GM12878 (cell line): ENCODE data around the gene EPHB1. TPM values are rescaled to one million over a fixed set of nuclear protein-coding genes. Genes with fewer than 3 reads are reported as not detected.

Experiments used
- ATAC-seq: fragments of 200-7000 bp; cut with Tn5 transposase; 3 replicates; pipeline ENCODE4 v1.9.1; 2020; ENCODE audit warnings: mild to moderate bottlenecking, moderate library complexity
- BruUV-seq: library from RNA; stranded (reverse); fragments of 400-500 nt; replicated peaks from 2 replicates; lab custom pipeline; 2021; lab: Mats Ljungman, UMichigan
- CTCF ChIA-PET: fragments of 300-600 bp; sonication (Branson Sonifier 250); formaldehyde crosslinking; extraction: SDS; loops from one replicate; lab custom pipeline; 2021; ENCODE audit warnings: inconsistent platforms; lab: Yijun Ruan, JAX
- POLR2A ChIA-PET: fragments of 350-600 bp; formaldehyde crosslinking; extraction: SDS; loops from one replicate; lab custom pipeline; 2021; ENCODE audit warnings: inconsistent platforms; lab: Charles Lee
- RAD21 ChIA-PET: fragments of 300-600 bp; sonication (Branson Sonifier 250); formaldehyde crosslinking; loops from one replicate; lab custom pipeline; 2023; ENCODE audit warnings: antibody characterized with exemption; ENCODE audit not compliant: unreplicated experiment; lab: Charles Lee
- SMC1A ChIA-PET: fragments of 300-600 bp; sonication (Branson Sonifier 250); formaldehyde crosslinking; loops from one replicate; lab custom pipeline; 2023; ENCODE audit not compliant: unreplicated experiment, uncharacterized antibody; lab: Charles Lee
- DNase-seq: peaks from one replicate; pipeline ENCODE4 v3.0.0-alpha.2; 2011; ENCODE audit warnings: low read depth, low spot score
- FAIRE-seq: peaks from 3 replicates; lab custom pipeline; 2011; peaks lifted over from hg19 to GRCh38; lab: Jason Lieb, UNC
- H2AFZ ChIP-seq: 2 replicates; pipeline ENCODE4 v1.6.0; 2011; ENCODE audit warnings: low read depth, low read length, control low read depth; ENCODE audit not compliant: control insufficient read depth
- H3K27ac ChIP-seq: 2 replicates; pipeline ENCODE4 v1.5.1; 2011; ENCODE audit warnings: control low read depth; ENCODE audit not compliant: control insufficient read depth, insufficient read depth
- H3K27me3 ChIP-seq, 2 experiments: replicated peaks in 1 of 2; 2 replicates each; pipeline versions ENCODE4 v1.6.0 to v1.6.1; 2011; ENCODE audit warnings: low read length in 1 of 2; ENCODE audit not compliant: control insufficient read depth in 2 of 2, insufficient read depth in 2 of 2
- H3K36me3 ChIP-seq, 2 experiments: 2 replicates each; pipeline ENCODE4 v1.5.1; 2011; ENCODE audit warnings: low read length in 1 of 2; ENCODE audit not compliant: control insufficient read depth in 2 of 2, insufficient read depth in 2 of 2
- H3K4me1 ChIP-seq: 2 replicates; pipeline ENCODE4 v1.6.1; 2011; ENCODE audit warnings: mild to moderate bottlenecking, low read length, moderate library complexity, mixed read lengths; ENCODE audit not compliant: control insufficient read depth, insufficient read depth
- H3K4me2 ChIP-seq: 2 replicates; pipeline ENCODE4 v1.6.0; 2011; ENCODE audit warnings: control low read depth; ENCODE audit not compliant: control insufficient read depth, insufficient read depth
- H3K4me3 ChIP-seq: fragments of 200-600 bp; sonication (generic); 2 replicates; pipeline ENCODE4 v1.5.1; 2016
- H3K79me2 ChIP-seq: 2 replicates; pipeline ENCODE4 v1.6.0; 2011; ENCODE audit warnings: low read length; ENCODE audit not compliant: control insufficient read depth, insufficient read depth
- H3K9ac ChIP-seq: 2 replicates; pipeline ENCODE4 v1.8.0; 2011; ENCODE audit warnings: low read length, control low read depth, mixed read lengths; ENCODE audit not compliant: control insufficient read depth, insufficient read depth
- H3K9me3 ChIP-seq: replicated peaks from 3 replicates; pipeline ENCODE4 v1.5.1; 2011; ENCODE audit warnings: mild to moderate bottlenecking, low read length; ENCODE audit not compliant: control insufficient read depth, insufficient read depth
- H4K20me1 ChIP-seq: 2 replicates; pipeline ENCODE4 v1.6.0; 2011; ENCODE audit not compliant: control insufficient read depth, insufficient read depth
- CBFB ChIP-seq: IDR thresholded peaks from 2 replicates; pipeline ENCODE4 v1.6.1; 2016; ENCODE audit warnings: antibody characterized with exemption, low read depth
- IRF5 ChIP-seq: fragments of 450-650 bp; IDR thresholded peaks from 2 replicates; pipeline ENCODE4 v1.6.1; 2017; ENCODE audit warnings: borderline replicate concordance
- MAX ChIP-seq: IDR thresholded peaks from 2 replicates; pipeline ENCODE4 v1.6.1; 2012; ENCODE audit warnings: low read depth, low read length, improper control_type of control experiment
- NFIC ChIP-seq: IDR thresholded peaks from 2 replicates; pipeline ENCODE4 v1.6.1; 2012; ENCODE audit warnings: low read depth, mild to moderate bottlenecking, inconsistent platforms, low read length, moderate library complexity
- RFX5 ChIP-seq: IDR thresholded peaks from 2 replicates; pipeline ENCODE4 v1.6.1; 2011; ENCODE audit warnings: low read depth, low read length, improper control_type of control experiment
- ZNF24 ChIP-seq: fragments of 450-650 bp; IDR thresholded peaks from 2 replicates; pipeline ENCODE4 v1.6.1; 2017; ENCODE audit warnings: antibody characterized with exemption, mild to moderate bottlenecking
- ZNF384 ChIP-seq: IDR thresholded peaks from 2 replicates; pipeline ENCODE4 v1.6.1; 2012; ENCODE audit warnings: low read depth, mild to moderate bottlenecking, low read length, improper control_type of control experiment, borderline replicate concordance
- ZZZ3 ChIP-seq: IDR thresholded peaks from 2 replicates; pipeline ENCODE4 v1.6.1; 2011; ENCODE audit warnings: low read depth; ENCODE audit not compliant: control insufficient read depth, insufficient read length
- WGBS: methylation state at CpG from one replicate; pipeline ENCODE4 v1.1.6; 2016; ENCODE audit warnings: low lambda C conversion rate; ENCODE audit not compliant: insufficient replicate concordance, insufficient coverage; ENCODE audit errors: missing lambda C conversion rate; 5-methylcytosine and 5-hydroxymethylcytosine counted together
- in situ Hi-C: fragments of 300-500 bp; cut with MboI; formaldehyde crosslinking; loops from 9 replicates; pipeline ENCODE4 v1.14.3; 2018; ENCODE audit warnings: mixed read lengths
- intact Hi-C: fragments of 100-400 bp; cut with micrococcal nuclease; formaldehyde crosslinking; loops from one replicate; pipeline ENCODE4 v1.14.2; 2022; ENCODE audit not compliant: unreplicated experiment
- polyA plus RNA-seq, 11 experiments: library from polyadenylated mRNA; depleted of rRNA in 4 of 11; unstranded in 6 of 11; stranded (reverse) in 5 of 11; fragments of >200 nt; fragmentation: Nextera tagmentation in 4 of 11; fragmentation: Illumina TruSeq in 1 of 11; extraction: Ambion mirVana in 4 of 11; extraction: Trizol in 1 of 11; gene quantifications; 1 replicate in 1 of 11; 2 replicates in 10 of 11; pipeline versions ENCODE4 v1.2.1 to v1.2.3, GENCODE V29; 2011 to 2016; ENCODE audit warnings: inconsistent platforms in 2 of 11, missing spikeins in 2 of 11, low read depth in 1 of 11
- total RNA-seq, 4 experiments: library from RNA; depleted of rRNA in 3 of 4; stranded (reverse); fragments of >200 nt in 3 of 4; fragmentation: Illumina TruSeq in 1 of 4; extraction: Trizol in 1 of 4; gene quantifications; 2 replicates each; pipeline versions ENCODE4 v1.2.1 to v1.2.3, GENCODE V29; 2013 to 2021
- TF ChIP-seq, protein P1 (sequence below): fragments of 450-650 bp; conservative IDR thresholded peaks from 2 replicates; pipeline ENCODE4 v1.6.1; 2017; ENCODE audit warnings: mild to moderate bottlenecking, moderate library complexity

The EPHB1 gene
- total and polyA plus RNA-seq, 10 of the 15 experiments (the other 5 are each of a cell fraction or from before 2014, with no cell fraction given) = 0.33 to 23.8 (median 1.2) TPM

- BruUV-seq = no TSS peak
- no peak for TF ChIP-seq RFX5
- RAD21 ChIA-PET = no interaction called here
- ATAC-seq = no peak
- no peak for DNase-seq
- Histone ChIP-seq H3K27me3 (no peaks in the 10 kb centered on the region), H3K4me1 (no peaks in the 10 kb centered on the region), H3K79me2 (no peaks in the 10 kb centered on the region), H3K9me3 (no peaks in the 10 kb centered on the region), H3K4me3 (no peak overlapping the region), H2AFZ (no peak overlapping the region), H3K9ac (no peak overlapping the region), H3K4me2 (no peak overlapping the region), H3K27ac (no peak overlapping the region), H3K36me3 (peaks cover 0 to 6% of the 10 kb centered on the region in 2 experiments; a peak in 2 of 4 replicates), H4K20me1 (no peaks in the 10 kb centered on the region)
- whole genome bisulfite sequencing = 8% methylated on average over 3 of the region's 3 CpGs
- in situ Hi-C loops (no loop called here), intact Hi-C loops (no loop called here)
- FAIRE-seq = no peak
- SMC1A ChIA-PET = interaction anchor here (0.7 kb wide), 1 partner anchor 11 kb away, joined by 3 read pairs; no protein-coding TSS in a partner anchor
- POLR2A ChIA-PET = no interaction called here
- CTCF ChIA-PET = interaction anchor here (0.6 to 1.8 kb wide), 2 partner anchors 88 to 122 kb away, joined by 3 to 5 read pairs; no protein-coding TSS in a partner anchor
Observed at GRCh38 chr3:135172191-135172869, 377.3 kb downstream of the EPHB1 start.

DNA sequence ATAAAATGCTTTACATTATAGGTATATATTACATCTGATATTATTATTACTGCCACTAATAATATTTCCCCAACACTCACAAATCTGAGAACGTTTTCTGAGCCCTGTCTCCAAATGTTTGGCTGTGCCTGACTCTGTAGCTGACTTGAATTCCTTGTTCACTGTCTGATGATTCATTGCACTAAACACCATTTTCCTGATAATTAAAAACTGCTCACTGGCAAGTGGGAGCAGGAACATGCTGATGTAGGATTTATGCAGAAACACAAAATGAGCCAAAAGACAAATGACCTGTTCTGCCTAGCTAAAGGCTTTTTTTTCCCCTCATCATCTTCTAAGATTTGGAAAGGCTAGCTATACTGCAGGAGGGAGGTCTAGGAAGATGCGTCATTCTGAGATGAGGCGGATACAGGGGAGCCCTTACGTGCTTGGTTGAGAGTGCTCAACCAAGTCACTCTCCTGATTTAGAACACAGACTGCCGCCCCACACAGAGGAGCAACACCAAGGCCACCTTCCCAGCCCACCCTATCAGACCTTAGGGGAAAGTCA lies 380.7 kb downstream of the EPHB1 start:
- ATAC-seq (no peak), FAIRE-seq (no peak), DNase-seq (no peak)
- no peaks in the 10 kb centered on the region; a peak in 2 of 4 replicates for H3K36me3 ChIP-seq
- H3K9ac ChIP-seq = no peak overlapping the region
- H3K4me2 ChIP-seq = no peak overlapping the region
- RAD21 ChIA-PET = interaction anchor here (0.8 kb wide), 1 partner anchor 328 kb away, joined by 3 read pairs; no protein-coding TSS in a partner anchor
- H3K79me2 ChIP-seq = no peaks in the 10 kb centered on the region
- CTCF ChIA-PET = interaction anchor here (1.2 kb wide), 1 partner anchor 62 kb away, joined by 3 read pairs; no protein-coding TSS in a partner anchor
- 53% methylated on average over 5 of the region's 5 CpGs for WGBS
- in situ Hi-C loops (no loop called here), intact Hi-C loops (no loop called here)
- H3K4me1 ChIP-seq = no peaks in the 10 kb centered on the region
- BruUV-seq = no TSS peak
- H3K4me3 ChIP-seq = no peak overlapping the region
- H4K20me1 ChIP-seq = no peaks in the 10 kb centered on the region
- H3K9me3 ChIP-seq = no peaks in the 10 kb centered on the region
- SMC1A ChIA-PET = interaction anchor here (0.7 kb wide), 1 partner anchor 21 kb away, joined by 3 read pairs; no protein-coding TSS in a partner anchor
- H2AFZ ChIP-seq = no peak overlapping the region
- H3K27me3 ChIP-seq = no peaks in the 10 kb centered on the region
- H3K27ac ChIP-seq = no peak overlapping the region
- POLR2A ChIA-PET = no interaction called here
- no peak for TF ChIP-seq ZNF384
- TF ChIP-seq NFIC = no peak
- TF ChIP-seq CBFB = no peak
- TF ChIP-seq, protein P1, sequence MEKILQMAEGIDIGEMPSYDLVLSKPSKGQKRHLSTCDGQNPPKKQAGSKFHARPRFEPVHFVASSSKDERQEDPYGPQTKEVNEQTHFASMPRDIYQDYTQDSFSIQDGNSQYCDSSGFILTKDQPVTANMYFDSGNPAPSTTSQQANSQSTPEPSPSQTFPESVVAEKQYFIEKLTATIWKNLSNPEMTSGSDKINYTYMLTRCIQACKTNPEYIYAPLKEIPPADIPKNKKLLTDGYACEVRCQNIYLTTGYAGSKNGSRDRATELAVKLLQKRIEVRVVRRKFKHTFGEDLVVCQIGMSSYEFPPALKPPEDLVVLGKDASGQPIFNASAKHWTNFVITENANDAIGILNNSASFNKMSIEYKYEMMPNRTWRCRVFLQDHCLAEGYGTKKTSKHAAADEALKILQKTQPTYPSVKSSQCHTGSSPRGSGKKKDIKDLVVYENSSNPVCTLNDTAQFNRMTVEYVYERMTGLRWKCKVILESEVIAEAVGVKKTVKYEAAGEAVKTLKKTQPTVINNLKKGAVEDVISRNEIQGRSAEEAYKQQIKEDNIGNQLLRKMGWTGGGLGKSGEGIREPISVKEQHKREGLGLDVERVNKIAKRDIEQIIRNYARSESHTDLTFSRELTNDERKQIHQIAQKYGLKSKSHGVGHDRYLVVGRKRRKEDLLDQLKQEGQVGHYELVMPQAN = no peak
- TF ChIP-seq ZZZ3 = no peak
- no peak for TF ChIP-seq ZNF24
- no peak for TF ChIP-seq IRF5
- TF ChIP-seq MAX = no peak
